Fibroblast of the aortic adventitia (primary cell): Measurements from ENCODE around the gene CLCN3. TPM values are rescaled to one million over a fixed set of nuclear protein-coding genes. Genes with fewer than 3 reads are reported as not detected.
A peak's percentile ranks its signal among the peaks of the same experiment; 100 is the strongest.
"Not testable (repeated sequence)": the region's sequence is repeated elsewhere in the genome, so short reads cannot be mapped to it uniquely, and the experiment has no call there.

Source experiments
- DNase-seq: peaks from one replicate; pipeline ENCODE4 v3.0.0-alpha.2; 2010; ENCODE audit warnings: low read depth
- H3K4me3 ChIP-seq: 2 replicates; pipeline ENCODE4 v1.5.1; 2011; ENCODE audit warnings: low read depth, mild to moderate bottlenecking, control low read depth, low read length, moderate library complexity
- total RNA-seq: library from RNA; depleted of rRNA; stranded (reverse); fragments of >200 nt; gene quantifications from 2 replicates; pipeline ENCODE4 v1.2.3, GENCODE V29; 2012; ENCODE audit warnings: low replicate concordance
- TF ChIP-seq, protein P1 (sequence below): IDR thresholded peaks from 2 replicates; pipeline ENCODE4 v1.5.1; 2011; ENCODE audit warnings: mild to moderate bottlenecking, low read length, control low read depth, inconsistent platforms; ENCODE audit not compliant: insufficient read depth

CLCN3 gene
- total RNA-seq, 1 donor = 50.6 TPM

DNA sequence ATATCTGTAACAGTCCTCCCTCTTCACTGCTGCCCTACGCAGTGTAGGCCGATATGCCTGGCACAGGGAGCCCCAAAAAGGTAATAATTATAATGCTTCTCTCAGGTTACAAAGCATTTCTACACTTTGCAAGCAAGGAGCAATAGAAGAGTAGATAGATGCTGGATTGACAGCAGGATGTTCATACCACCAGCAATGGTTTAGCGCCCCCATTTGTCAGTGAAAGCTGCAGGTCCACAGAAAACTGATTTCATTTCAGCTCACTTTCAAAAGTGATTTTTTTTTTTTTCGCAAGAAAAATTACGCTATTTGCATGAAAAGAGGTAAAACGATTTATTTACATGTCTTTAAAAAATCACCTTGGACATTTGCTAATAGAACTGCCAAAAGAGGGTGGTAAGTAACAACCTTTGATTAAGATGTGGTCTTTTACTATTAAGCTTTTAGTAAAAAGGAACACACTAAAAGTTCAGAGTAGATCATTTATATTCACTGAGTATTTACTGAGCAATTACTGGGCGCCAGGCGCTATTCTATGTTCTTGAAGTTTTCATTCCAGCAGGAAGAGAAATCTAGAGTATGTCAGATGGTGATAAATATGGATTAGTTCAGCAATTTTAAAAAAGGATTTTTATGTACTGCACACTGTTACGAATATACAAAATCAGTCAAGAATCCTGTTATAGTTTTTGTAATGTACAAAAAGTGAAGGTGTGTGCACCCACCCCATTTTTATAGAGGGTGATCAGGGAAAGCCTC, 103.0 kb downstream of the CLCN3 start:
- no peak for DNase-seq
- no peak overlapping the region for H3K4me3 ChIP-seq
- TF ChIP-seq, protein P1, sequence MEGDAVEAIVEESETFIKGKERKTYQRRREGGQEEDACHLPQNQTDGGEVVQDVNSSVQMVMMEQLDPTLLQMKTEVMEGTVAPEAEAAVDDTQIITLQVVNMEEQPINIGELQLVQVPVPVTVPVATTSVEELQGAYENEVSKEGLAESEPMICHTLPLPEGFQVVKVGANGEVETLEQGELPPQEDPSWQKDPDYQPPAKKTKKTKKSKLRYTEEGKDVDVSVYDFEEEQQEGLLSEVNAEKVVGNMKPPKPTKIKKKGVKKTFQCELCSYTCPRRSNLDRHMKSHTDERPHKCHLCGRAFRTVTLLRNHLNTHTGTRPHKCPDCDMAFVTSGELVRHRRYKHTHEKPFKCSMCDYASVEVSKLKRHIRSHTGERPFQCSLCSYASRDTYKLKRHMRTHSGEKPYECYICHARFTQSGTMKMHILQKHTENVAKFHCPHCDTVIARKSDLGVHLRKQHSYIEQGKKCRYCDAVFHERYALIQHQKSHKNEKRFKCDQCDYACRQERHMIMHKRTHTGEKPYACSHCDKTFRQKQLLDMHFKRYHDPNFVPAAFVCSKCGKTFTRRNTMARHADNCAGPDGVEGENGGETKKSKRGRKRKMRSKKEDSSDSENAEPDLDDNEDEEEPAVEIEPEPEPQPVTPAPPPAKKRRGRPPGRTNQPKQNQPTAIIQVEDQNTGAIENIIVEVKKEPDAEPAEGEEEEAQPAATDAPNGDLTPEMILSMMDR = no peak

DNA sequence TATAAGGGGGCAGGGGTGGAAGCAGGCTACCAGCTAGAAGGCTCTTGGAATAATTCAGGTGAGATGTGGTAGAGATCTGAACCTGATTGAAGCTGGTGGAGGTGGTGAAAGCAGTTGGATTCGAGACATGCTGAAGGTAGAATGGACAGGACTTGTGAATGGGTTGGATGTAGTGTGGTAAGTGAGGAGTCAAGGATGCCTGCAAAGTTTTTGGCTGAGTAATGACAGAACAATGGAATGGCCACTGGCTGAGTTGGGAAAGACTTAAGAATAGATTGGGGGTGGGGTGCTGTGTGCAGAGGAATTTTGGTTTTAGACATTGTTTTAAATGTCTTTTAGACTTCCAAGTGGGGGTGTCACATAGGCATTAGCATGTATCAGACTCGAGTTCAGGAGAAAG, 103.9 kb downstream of the CLCN3 start:
- H3K4me3 ChIP-seq = no peak overlapping the region
- peak; percentile 79 for DNase-seq
- TF ChIP-seq, protein P1 = no peak

DNA sequence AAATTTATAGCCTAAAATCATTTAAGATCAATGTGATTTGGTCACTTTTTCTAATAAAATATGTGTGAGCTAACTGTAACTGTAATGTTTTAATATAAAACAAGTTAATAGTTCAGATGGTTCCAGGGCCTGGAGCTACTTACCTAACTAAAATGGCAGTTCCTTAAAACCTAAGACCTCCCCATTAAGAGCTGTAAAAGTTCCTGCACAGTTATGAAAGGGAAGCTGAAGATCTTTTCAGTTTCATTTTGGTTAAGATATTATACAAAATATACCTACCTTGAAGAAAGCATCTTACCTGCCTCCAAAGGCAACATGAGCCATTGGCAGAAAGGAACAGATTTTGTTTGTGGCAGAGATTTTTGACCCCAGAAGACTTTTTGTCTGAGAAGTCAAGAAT, 107.2 kb downstream of the CLCN3 start:
- H3K4me3 ChIP-seq = no peak overlapping the region
- TF ChIP-seq, protein P1 = no peak
- DNase-seq = no peak

DNA sequence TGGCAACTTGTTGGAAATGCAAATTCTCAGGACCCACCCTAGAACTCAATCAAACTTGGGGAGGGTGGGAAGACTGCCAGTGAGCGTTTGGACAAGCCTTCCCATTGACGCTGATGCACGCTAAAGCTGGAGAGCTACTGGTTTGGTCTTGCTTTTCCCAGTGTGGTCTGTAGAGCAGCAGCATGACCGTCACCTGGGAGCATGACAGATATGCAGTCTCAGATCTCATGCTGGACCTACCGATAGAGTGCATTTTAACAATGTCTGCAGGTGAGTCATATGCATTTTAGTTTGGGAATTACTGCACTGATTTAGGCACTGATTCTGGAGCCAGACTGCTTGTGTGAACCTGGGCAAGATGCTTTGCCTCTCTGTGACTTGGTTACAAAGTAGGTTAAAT, 110.2 kb downstream of the CLCN3 start:
- no peak overlapping the region for H3K4me3 ChIP-seq
- TF ChIP-seq, protein P1 = no peak
- no peak for DNase-seq

DNA sequence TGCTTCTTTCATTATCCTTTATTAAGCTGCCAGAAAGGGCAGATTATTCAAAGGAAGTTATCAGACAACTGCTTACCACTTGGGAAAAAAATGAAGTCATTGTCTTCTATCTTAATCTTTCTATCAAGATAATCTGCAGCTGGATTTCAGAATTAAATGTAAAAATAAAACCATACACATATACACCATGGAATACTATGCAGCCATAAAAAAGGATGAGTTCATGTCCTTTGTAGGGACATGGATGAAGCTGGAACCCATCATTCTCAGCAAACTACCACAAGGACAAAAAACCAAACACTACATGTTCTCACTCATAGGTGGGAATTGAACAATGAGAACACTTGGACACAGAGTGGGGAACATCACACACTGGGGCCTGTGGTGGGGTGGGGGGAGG, 118.2 kb downstream of the CLCN3 start:
- not testable (repeated sequence) for DNase-seq, H3K4me3 ChIP-seq

DNA sequence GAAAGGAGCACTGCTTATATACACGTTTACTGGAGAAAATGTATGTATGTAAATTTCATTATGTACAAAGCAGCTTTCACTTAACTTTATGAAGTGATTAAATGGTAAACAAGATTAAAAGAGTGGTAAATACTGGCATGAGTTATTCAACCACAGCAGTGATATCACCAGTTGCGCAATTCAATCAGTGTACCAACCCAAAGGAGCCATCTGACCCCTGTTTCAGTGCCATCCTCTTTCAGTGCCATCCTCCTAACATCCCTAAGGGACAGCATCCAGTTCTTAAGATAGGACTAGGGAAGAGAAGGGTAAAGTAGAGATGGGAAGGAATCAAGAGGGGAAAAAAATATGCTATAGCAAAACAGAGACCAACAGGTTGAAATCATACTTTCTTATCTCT, 121.2 kb downstream of the CLCN3 start:
- DNase-seq = no peak
- no peak overlapping the region for H3K4me3 ChIP-seq
- TF ChIP-seq, protein P1 = no peak

DNA sequence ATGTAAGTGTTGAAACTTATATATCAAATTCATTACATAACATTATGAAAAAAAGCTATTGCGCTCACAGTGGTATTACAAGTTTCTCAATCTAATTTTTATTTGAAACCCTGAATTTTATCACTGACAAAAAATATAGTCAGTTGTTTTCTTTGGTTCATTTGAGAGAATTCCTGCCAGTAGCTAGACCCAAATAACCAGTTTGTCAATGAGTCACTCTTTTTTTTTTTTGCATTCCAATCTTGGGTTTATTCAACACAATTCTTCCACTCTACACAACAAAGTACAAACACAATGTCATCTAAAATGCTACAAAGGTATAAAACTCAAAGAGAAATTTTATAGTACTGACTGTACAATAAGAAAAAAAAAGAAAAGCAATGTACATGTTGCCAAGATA, 124.2 kb downstream of the CLCN3 start:
- peak; percentile 12 for DNase-seq
- TF ChIP-seq, protein P1 = no peak
- H3K4me3 ChIP-seq = no peak overlapping the region
